ENCODE measurements around the gene MT1G.
"Not testable (repeated sequence)": the region's sequence is repeated elsewhere in the genome, so short reads cannot be mapped to it uniquely, and the experiment has no call there.

MT1G gene

GRCh38 chr16:56667581-56668571 is at the start of gene MT1G:
MT1G (minus strand) TSS chr16:56668065; CDS start chr16:56667993, 72 bp downstream.
- no peak for DNase-seq

GRCh38 chr16:56717532-56717931 is 49.7 kb upstream of the MT1G start:
- DNase-seq: not testable (repeated sequence)

DNA sequence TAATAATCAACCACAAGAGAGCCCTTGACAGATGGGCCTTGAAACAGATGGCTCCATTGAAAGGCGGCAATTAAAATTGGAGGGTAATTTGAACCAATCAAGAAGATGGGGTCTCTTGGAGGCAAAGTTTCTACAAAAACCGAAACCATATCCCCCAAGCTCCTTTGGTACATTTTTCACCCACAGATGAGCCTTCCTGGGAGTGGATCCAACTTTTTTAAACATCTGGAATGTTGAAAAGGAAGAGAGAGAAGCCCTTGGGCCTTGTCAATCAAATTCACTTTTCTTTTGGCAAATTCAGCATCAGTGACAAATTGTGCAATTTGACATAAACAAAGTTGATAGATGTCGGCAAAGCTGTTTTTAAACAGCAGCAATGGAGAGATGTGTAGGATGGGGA is 48.9 kb upstream of the MT1G start:
- no peak for DNase-seq

DNA sequence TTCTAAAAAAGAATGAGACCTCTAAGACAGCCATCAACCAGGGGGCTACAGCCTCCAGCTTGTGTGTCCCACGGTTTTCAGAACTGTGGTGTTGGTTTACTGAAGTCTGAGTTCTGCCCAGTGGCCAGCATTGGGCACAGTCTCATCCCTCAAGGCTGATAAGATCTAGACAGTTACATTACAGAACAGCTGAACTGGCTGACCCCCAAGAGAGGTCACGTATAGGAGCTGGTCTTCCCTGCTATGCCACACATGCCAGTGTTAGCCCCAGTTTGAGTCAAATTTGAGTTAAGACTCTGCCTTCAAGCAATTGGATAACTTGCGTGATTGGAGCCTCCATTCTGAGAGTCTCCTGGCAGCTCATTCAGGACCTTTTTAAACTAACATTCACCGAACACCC is 47.3 kb upstream of the MT1G start:
- DNase-seq: no peak

DNA sequence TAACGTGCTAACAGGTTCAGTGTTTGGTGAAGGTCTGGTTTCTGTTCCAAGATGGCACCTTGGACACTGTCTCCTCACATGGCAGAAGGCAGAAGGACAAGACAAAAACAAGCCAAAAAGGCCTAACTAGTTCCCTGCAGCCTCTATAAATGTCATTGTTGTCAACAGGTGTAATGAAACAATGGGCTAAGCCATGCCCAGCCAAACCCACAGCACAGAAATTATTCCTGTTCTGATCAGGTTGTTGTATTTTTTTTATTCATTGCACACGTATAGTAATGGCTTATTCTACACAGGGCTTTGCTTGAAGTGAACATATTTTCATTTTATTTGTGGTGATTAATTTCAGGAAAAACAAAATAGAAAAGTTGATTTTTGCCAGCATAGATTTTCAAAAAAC is 45.9 kb upstream of the MT1G start:
- no peak for DNase-seq

DNA sequence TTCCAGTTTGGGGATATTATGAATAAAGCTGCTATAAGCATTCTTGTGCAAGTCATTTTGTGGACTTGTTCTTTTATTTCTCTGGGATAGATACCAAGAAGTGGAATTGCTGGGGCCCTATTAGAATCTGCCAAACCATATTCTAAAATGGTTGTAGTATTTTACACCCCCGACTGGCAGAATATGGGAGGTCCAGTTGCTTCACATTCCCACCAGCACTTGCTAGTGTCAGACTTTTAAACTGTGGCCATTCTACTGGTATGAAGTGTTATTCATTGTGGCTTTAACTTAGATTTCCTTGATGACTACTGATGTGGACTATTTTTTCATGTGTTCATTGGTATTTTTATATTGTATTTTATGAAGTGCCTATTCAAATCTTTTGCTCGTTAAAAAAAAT is 44.0 kb upstream of the MT1G start:
- no peak for DNase-seq

DNA sequence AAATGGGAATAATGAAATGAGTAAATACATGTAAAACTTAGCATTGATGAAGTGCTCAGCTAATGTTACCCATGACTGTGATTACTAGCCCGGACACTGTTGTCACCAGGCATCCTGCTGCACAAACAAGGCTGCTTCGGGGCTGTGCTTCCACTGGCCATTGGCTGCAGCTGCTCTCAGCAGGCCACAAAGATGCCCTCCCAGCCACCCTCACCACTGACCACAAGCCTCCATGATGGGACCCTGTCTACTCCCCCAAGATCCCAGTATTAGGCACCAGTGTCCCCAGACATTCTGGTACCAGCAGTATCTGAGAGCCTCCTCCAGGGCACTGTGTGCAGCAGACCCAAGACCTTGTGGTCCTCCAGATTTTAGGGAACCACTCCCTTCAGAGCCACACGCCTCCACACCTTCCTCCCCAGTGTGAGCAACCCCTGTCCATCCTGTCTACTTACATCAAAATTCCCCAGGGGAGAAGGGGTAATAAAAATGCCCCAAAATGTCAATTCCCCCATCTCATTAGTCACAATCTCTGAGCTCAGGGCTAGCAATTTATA is 42.4 kb upstream of the MT1G start:
- no peak for DNase-seq

- no peak for DNase-seq
Measured at GRCh38 chr16:56709443-56710040, 41.7 kb upstream of the MT1G start.

GRCh38 chr16:56708525-56709442 is 40.9 kb upstream of the MT1G start:
- DNase-seq: no peak

DNA sequence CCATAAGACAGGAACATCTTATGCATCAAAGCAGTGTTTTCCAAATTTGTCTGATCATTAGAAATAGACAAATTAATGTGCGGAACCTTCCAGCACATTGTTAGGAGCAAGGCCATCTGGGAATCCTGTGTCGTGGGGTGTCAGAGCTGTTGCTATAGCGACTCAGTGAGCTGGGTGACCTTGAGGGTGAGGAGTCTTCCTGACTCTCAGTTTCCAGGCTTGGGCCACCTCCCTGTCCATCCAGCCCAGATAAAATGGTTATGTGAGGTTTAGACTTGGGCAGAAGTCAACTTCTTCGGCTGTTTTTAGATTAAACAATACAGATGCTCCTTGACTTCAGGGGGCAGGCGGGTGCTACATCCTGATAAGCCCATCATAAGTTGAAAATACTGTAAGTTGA is 35.0 kb upstream of the MT1G start:
- DNase-seq: no peak

GRCh38 chr16:56701534-56701933 is 33.7 kb upstream of the MT1G start:
- DNase-seq: no peak

DNA sequence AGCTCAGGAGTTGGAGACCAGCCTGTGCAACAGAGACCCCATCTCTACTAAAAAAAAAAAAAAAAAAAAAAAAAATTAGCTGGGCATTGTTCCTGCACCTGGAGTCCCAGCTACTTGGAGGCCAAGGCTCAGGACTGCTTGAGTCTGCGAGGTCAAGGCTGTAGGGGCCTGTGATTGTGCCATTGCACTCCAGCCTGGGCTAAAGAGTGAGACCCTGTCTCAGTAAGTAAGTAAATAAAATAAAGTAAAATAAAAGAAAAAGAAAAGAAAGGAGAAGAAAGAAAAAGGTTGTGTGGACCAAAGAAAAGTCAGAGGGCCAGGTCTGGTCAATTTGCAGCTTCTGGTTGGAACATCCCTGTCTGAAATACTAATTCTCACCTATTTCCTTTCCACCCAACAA is 32.8 kb upstream of the MT1G start:
- DNase-seq: no peak

GRCh38 chr16:56700195-56700594 is 32.3 kb upstream of the MT1G start:
- DNase-seq: no peak

- no peak for DNase-seq
Measured at GRCh38 chr16:56697456-56698155, 29.7 kb upstream of the MT1G start.

DNA sequence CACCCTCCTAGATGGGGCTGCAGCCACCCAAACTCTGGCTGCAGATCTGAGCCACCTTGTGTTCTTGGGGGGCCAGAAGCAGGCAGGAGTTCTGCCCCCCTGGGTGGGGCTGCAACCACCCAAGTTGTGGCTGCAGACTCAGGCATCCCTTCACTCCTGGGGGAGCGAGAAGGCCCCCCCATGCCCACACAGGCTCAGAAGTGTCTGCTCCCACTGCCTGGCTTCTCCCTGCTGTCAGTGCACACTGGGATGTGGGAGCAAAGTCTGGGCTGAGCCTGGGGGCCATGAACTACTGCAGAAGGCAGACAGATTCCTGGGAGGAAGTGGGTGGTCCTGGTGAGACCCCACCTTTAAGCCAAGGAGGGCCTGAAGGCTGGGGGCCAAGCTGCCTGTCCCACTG is 27.4 kb upstream of the MT1G start:
- no peak for DNase-seq

DNA sequence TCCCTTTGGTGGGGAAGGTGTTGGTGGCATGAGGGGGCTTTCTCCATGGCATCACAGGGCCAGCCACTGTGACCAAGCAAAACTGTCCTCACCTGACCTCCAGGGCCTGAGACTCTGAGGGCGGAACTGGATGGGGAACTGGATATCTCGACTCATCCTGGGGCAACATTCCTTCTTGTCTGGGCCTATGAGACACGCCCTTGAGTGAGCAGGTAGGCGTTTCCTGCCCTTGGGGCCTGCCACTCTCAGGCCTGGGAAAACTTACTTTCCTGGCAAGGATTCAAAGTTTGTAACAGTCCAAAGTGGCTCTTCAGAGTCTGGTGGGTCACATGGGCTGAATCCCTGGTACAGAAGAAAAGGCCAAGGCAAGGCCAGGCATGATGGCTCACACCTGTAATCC is 24.0 kb upstream of the MT1G start:
- no peak for DNase-seq

DNA sequence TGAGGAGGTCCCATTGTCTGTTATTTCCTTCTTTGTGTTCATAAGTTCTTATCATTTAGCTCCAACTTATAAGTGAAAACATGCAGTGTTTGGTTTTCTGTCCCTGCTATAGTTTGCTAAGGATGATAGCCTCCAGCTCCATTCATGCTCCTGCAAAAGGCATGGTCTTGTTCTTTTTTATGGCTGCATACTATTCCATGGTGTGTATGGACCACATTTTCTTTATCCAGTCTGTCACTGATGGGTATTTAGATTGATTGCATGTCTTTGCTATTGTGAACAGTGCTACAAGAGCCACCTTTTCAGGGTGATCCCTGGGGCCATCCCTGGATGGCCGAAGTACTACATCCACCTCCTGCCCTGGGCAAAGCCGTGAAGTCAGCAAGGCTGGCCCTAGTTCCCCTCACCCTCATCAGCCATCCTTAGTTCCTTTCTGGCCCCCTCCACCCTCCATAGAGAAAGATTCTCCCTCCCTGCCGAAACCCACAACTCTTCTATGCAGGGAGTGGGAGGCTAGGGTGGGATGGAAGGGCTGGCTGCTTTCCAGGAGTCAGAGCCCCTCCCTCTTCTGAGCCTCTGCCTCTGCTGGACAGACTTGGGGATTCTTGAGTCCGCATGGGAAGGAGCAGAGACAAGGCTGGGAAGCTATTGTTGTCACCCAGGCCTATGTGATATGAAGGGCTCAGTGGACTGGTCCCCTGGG is 22.7 kb upstream of the MT1G start:
- no peak for DNase-seq

DNA sequence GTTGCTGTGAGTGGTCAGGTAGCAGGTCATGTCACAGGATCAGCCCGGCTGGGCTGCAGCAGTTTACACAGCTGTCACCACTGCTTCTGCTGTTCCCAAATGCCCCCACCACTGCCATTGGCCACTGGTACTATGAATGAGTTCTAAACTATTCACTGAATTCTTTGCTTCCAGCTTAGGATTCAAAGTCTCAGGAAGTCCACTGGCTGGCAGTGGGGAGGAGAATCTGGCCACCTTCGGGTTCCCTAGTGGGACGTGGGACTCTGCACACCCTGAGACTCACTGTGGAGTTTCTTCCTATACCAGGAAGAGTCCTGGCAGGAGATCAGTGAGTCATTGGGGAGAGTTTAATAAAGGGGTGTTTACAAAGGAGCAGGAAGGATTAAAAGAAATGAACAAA is 21.3 kb upstream of the MT1G start:
- DNase-seq: no peak

- DNase-seq: no peak
Measured at GRCh38 chr16:56688762-56689161, 20.9 kb upstream of the MT1G start.

- no peak for DNase-seq
Measured at GRCh38 chr16:56686758-56687157, 18.9 kb upstream of the MT1G start.

DNA sequence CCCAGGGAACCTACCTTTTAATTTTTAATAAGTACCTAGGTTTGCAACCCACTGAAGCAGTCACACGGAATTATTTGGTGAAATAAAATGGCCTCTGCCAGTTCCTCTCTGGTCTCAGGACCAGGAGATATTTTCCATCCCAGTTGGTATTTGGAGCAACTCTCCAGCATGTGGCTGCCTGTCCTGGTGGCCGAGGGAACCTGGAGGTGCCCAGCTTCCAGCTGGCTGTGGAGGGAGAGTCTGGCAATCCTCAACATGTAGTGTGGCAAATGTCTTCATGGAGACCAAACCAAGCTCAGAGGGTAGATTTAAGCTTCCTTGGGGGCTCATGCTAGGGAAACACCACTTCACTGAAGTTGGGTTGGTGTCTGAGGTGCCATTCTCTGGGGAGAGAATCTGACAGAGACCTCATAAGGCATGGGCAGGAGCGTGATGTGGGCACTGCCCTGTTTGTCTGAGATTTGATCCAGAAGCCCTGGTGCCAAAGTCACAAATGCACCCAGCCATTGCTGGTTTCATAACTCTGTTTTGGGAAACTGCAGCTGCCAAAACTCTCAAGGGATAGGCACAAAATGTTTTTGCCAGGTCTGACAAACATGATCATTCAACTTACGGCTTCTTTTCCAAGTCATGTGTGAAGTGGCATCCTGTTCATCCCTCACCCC is 17.2 kb upstream of the MT1G start:
- no peak for DNase-seq
